Measurements from ENCODE around the gene FAM83G.

Gene FAM83G

GRCh38 chr17:18986541-18987229 is 17.9 kb downstream of the FAM83G start:
- DNase-seq: no peak

- no peak for DNase-seq
Measured at GRCh38 chr17:18985475-18985874, 19.1 kb downstream of the FAM83G start.

DNA sequence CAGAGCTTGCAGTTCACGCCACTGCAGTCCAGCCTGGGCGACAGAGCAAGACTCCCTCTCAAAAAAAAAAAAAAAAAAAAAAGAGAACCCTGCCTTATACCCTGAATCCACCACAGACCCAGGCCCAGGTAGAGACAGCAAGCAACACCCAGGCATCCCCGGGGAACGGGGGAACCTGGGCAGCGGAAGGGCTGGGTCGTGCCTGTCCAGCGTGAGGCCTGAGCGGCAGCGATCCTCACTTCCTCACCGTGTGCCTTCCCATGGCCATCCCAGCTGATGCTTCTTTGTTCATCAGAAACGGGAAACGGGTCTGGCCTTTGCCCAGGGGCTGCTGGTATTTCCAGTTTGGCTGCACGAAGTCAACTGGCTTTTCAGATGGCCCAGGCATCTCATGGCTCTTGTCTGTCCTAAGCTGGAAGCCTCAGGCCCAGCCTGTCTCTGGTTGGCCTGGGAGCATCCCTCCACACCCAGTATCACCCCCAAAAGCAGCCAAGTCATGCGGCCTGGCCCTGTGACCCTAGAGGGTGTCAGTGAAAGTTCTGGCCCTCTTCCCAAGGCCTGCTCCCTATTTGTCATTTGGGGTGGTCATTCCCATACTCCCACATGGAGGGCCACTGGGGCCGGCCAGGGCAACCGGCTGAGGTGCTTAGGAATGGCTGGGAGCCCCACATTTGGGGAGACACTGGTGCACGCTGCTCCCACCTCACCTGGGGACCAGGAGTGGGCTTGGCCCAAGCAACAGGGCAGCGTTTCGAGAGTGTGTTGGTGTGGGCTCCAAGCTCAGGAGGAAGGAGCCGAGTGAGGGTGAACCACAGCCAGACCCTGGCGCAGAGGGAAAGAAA is 20.1 kb downstream of the FAM83G start:
- no peak for DNase-seq

- DNase-seq: peak; percentile 64
Measured at GRCh38 chr17:18981642-18982424, 22.7 kb downstream of the FAM83G start.

DNA sequence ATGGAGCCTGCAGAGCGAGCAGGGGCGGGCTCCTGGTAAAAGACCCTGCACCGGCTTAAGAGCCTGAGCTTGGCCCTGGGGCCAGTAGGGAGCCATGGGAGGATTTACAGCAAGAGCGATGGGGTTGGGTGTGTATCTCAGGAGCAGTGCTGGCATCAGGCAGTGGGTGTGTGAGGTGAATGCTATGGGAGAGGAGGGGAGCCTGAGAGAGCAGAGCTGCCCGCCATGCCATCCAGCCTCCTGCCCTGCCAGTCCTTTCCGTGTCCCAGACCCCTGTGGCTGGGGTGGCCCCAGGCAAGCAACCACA is 23.3 kb downstream of the FAM83G start:
- DNase-seq: no peak

DNA sequence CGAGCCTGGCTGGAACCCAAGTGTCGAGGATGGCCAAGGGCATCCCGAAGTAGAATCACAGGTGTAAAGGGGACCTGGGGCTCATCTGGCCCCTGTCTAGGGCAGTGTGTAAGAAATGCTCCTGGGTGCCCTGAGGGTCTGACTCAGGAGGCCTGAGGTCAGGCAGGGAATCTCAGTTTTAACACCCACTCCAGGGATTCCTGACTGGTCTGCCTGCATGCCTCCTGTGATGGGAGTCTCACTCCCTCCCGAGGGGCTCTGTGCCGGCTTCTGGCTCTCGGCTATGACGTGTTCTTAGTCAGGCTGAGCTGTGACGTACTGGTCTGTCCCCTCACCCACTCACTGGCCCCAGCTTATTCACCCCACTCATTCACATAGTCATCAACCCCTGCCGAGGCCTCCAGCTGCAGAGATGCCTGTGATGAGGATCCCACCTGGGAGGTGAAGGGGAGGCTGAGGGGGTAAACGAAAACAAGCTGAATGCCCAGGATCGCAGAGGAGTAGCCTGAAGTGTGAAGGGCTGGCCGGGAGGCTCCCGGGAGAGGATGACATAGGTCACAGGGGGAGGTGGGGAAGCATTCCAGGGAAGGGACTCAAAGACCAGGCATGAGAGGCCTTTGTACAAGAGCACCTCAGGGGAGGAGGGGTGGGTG is 23.8 kb downstream of the FAM83G start:
- peak; percentile 44 for DNase-seq

GRCh38 chr17:18978655-18979054 is 25.9 kb downstream of the FAM83G start:
- DNase-seq: no peak

DNA sequence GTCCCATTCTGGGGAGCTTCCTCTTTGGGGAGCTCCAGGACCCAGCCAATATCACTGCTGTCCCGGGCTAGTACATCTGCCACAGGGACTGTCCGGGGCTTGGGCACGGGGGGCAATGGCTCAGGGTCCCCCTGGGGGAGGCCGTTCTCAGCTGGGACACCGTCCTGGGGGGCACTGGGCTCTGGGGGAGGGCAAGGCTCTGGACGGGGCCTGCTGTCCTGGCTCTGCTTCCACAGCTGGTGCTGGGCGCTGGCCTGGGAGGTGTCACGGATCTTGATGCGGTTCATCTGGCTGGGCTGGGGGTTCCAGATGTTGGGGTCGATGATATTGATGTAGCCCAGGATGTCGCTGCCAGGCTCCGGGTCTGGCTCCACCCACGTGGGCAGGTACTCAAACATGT is 26.5 kb downstream of the FAM83G start:
- DNase-seq: no peak

DNA sequence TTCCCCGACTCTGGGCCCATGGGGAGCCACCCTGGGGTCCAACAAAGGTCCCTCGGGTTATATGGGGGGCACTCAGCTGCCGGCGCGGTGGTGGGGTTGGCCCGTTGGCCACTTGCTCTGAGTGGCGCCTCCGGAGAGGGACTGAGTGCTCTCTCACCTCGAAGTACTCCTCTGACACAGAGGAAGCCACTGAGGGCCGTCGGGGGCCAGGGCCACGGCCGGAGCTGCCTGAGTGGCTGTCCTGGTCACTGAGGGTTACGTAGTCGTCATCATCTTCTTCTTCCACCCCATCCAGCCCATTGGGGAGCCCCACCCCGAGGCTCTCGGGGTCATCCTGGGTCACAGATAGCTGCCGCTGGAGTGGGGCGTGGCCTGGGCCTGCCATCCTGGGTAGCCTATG is 26.9 kb downstream of the FAM83G start:
- no peak for DNase-seq

- DNase-seq: no peak
Measured at GRCh38 chr17:18977021-18977420, 27.5 kb downstream of the FAM83G start.

GRCh38 chr17:18976201-18976600 is 28.4 kb downstream of the FAM83G start:
- no peak for DNase-seq

DNA sequence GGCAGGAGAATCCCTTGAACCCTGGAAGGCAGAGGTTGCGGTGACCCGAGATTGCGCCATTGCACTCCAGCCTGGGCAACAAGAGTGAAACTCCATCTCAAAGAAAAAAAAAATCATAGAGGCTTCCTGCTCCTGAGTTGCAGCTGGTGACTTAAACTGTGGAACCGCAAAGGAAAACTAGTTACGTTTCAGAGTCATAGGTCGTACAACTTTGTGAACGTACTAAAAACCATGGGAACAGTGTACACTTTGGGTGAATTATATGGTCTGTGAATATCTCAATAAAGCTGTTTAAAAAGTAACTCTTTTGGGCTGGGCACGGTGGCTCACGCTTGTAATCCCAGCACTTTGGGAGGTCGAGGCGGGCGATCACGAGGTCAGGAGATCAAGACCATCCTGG is 29.0 kb downstream of the FAM83G start:
- DNase-seq: no peak

GRCh38 chr17:18974407-18975149 is 30.0 kb downstream of the FAM83G start:
- no peak for DNase-seq

DNA sequence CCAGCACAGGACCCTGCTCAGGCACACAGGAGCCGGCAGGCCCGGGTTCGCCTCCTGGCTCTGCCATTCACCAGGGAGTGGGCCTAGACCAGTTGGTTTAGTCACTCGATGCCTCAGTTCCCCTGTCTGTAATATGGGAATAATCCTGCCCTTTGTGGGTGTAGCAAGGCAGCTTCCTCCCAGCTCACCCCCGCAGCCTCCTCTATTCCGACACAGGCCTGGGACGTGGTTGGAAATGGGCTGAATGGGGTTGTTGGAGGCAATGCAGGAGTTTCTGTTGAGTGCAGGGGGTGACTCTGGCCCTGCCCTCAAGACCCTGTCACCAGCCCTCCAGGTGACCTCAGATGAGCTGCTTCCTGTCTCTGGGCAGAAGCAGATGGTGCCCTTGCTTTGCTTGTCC is 32.8 kb downstream of the FAM83G start:
- no peak for DNase-seq

GRCh38 chr17:18970582-18971480 is 33.7 kb downstream of the FAM83G start:
- DNase-seq: no peak

GRCh38 chr17:18968945-18969887 is 35.3 kb downstream of the FAM83G start:
- DNase-seq: no peak

- no peak for DNase-seq
Measured at GRCh38 chr17:18968345-18968744, 36.2 kb downstream of the FAM83G start.

DNA sequence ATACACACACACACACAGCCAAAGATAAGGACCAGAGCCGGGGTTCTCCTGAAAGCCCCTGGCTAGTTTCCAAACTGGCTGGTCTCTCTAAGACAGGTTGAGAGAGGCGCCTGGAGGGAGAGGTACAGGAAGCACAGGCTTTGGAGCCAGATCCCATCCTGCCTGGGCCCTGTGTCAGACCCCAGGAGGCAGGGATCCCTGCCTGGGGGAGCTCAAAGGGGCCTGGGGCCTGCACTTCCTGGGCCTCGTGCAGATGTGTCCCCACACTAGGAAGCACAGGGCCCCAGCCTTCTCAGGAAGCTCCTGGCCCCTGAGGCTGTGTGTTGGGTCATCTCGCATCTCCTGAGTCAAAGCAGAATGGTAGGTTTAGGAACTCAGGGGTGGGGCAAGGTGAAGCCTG is 36.6 kb downstream of the FAM83G start:
- DNase-seq: no peak

GRCh38 chr17:18966831-18967624 is 37.5 kb downstream of the FAM83G start:
- no peak for DNase-seq

All from T1000 (cell line).